ENCODE data around the gene CYP2B6.

GRCh38 chr19:40976724-40977123 is 14.4 kb upstream of the CYP2B6 start:
- TF ChIP-seq CTCF (conservative IDR thresholded peaks at IDR 0.05; ENCODE audit: low read depth, low read length) (no peak), EZH2 (IDR thresholded peaks at IDR 0.05; ENCODE audit: borderline replicate concordance, low read depth, low read length, poor library complexity, severe bottlenecking) (no peak)
